Liver (tissue), 3 donors: ENCODE measurements around the gene EFS.

ENCODE experiments used
- NR2F2 ChIP-seq: IDR thresholded peaks from 2 replicates; pipeline ENCODE4 v1.6.1; 2016; ENCODE audit warnings: antibody characterized with exemption
- RAD21 ChIP-seq, 2 donors: IDR thresholded peaks; 2 replicates each; pipeline ENCODE4 v1.6.1; 2016; ENCODE audit warnings: antibody characterized with exemption in 2 of 2, mild to moderate bottlenecking in 2 of 2
- REST ChIP-seq: IDR thresholded peaks from 2 replicates; pipeline ENCODE4 v1.6.1; 2016; ENCODE audit warnings: antibody characterized with exemption, mild to moderate bottlenecking
- YY1 ChIP-seq: IDR thresholded peaks from 2 replicates; pipeline ENCODE4 v1.6.1; 2016; ENCODE audit warnings: antibody characterized with exemption, mild to moderate bottlenecking
- TF ChIP-seq, protein P1 (sequence below): fragments of 150-350 bp; IDR thresholded peaks from 2 replicates; pipeline ENCODE4 v1.5.1; 2017; ENCODE audit warnings: improper control_type of control experiment, low read depth, low read length; ENCODE audit not compliant: missing input control
- TF ChIP-seq, protein P2 (sequence below): IDR thresholded peaks from 2 replicates; pipeline ENCODE4 v1.6.1; 2016; ENCODE audit warnings: antibody characterized with exemption
- TF ChIP-seq, protein P3 (sequence below): IDR thresholded peaks from 2 replicates; pipeline ENCODE4 v1.6.1; 2016; ENCODE audit warnings: antibody characterized with exemption
- donor health status: healthy.
- donor health status: healthy.

- TF ChIP-seq RAD21 (IDR thresholded peaks at IDR 0.05) (no peak), NR2F2 (no peak), REST (no peak), YY1 (no peak)
- TF ChIP-seq, protein P1, sequence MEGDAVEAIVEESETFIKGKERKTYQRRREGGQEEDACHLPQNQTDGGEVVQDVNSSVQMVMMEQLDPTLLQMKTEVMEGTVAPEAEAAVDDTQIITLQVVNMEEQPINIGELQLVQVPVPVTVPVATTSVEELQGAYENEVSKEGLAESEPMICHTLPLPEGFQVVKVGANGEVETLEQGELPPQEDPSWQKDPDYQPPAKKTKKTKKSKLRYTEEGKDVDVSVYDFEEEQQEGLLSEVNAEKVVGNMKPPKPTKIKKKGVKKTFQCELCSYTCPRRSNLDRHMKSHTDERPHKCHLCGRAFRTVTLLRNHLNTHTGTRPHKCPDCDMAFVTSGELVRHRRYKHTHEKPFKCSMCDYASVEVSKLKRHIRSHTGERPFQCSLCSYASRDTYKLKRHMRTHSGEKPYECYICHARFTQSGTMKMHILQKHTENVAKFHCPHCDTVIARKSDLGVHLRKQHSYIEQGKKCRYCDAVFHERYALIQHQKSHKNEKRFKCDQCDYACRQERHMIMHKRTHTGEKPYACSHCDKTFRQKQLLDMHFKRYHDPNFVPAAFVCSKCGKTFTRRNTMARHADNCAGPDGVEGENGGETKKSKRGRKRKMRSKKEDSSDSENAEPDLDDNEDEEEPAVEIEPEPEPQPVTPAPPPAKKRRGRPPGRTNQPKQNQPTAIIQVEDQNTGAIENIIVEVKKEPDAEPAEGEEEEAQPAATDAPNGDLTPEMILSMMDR = no peak
- TF ChIP-seq, protein P2, sequence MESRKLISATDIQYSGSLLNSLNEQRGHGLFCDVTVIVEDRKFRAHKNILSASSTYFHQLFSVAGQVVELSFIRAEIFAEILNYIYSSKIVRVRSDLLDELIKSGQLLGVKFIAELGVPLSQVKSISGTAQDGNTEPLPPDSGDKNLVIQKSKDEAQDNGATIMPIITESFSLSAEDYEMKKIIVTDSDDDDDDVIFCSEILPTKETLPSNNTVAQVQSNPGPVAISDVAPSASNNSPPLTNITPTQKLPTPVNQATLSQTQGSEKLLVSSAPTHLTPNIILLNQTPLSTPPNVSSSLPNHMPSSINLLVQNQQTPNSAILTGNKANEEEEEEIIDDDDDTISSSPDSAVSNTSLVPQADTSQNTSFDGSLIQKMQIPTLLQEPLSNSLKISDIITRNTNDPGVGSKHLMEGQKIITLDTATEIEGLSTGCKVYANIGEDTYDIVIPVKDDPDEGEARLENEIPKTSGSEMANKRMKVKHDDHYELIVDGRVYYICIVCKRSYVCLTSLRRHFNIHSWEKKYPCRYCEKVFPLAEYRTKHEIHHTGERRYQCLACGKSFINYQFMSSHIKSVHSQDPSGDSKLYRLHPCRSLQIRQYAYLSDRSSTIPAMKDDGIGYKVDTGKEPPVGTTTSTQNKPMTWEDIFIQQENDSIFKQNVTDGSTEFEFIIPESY = no peak
- TF ChIP-seq, protein P3, sequence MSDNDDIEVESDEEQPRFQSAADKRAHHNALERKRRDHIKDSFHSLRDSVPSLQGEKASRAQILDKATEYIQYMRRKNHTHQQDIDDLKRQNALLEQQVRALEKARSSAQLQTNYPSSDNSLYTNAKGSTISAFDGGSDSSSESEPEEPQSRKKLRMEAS = no peak
Observed at GRCh38 chr14:23349156-23349845, 15.7 kb downstream of the EFS start.
